Keratinocyte (primary cell): ENCODE data around the gene ZNF33A. TPM values are rescaled to one million over a fixed set of nuclear protein-coding genes. Genes with fewer than 3 reads are reported as not detected.

Experiments
- DNase-seq: peaks from one replicate; pipeline ENCODE4 v3.0.0-alpha.2; 2011; ENCODE audit warnings: low read depth, missing footprints, low spot score
- FAIRE-seq: peaks from 2 replicates; lab custom pipeline; 2011; peaks lifted over from hg19 to GRCh38; lab: Jason Lieb, UNC
- H2AFZ ChIP-seq: 2 replicates; pipeline ENCODE4 v1.6.0; 2012; ENCODE audit warnings: low read length, control low read depth, inconsistent platforms; ENCODE audit not compliant: control insufficient read depth
- H3K27ac ChIP-seq: 2 replicates; pipeline ENCODE4 v1.5.1; 2011; ENCODE audit warnings: low read length; ENCODE audit not compliant: control insufficient read depth, insufficient read depth
- H3K27me3 ChIP-seq: 3 replicates; pipeline ENCODE4 v1.6.0; 2011; ENCODE audit warnings: low read length; ENCODE audit not compliant: control insufficient read depth, insufficient read depth; ENCODE audit errors: extremely low read depth
- H3K36me3 ChIP-seq, 2 experiments: 2 replicates in 1 of 2; 3 replicates in 1 of 2; pipeline ENCODE4 v1.5.1; 2011; ENCODE audit warnings: low read length in 2 of 2, mild to moderate bottlenecking in 1 of 2; ENCODE audit not compliant: control insufficient read depth in 2 of 2, insufficient read depth in 2 of 2; ENCODE audit errors: extremely low read depth in 1 of 2
- H3K4me1 ChIP-seq: 3 replicates; pipeline ENCODE4 v1.5.1; 2011; ENCODE audit warnings: low read length; ENCODE audit not compliant: control insufficient read depth, insufficient read depth; ENCODE audit errors: extremely low read depth
- H3K4me2 ChIP-seq: 3 replicates; pipeline ENCODE4 v1.6.0; 2011; ENCODE audit warnings: low read depth, low read length; ENCODE audit not compliant: control insufficient read depth, insufficient read depth; ENCODE audit errors: extremely low read depth
- H3K4me3 ChIP-seq, 3 experiments: fragments of 200-600 bp in 1 of 3; sonication (generic) in 1 of 3; 2 replicates in 2 of 3; 3 replicates in 1 of 3; pipeline ENCODE4 v1.5.1; 2011 to 2016; ENCODE audit warnings: low read length in 3 of 3, mild to moderate bottlenecking in 3 of 3, control low read depth in 2 of 3, inconsistent platforms in 1 of 3, low read depth in 1 of 3, mixed read lengths in 1 of 3, mixed run types in 1 of 3, moderate library complexity in 1 of 3; ENCODE audit not compliant: control insufficient read depth in 2 of 3, insufficient read depth in 2 of 3; ENCODE audit errors: extremely low read depth in 1 of 3
- H3K79me2 ChIP-seq: 2 replicates; pipeline ENCODE4 v1.6.0; 2012; ENCODE audit warnings: low read length; ENCODE audit not compliant: control insufficient read depth, insufficient read depth
- H3K9ac ChIP-seq: 3 replicates; pipeline ENCODE4 v1.6.0; 2011; ENCODE audit warnings: low read length; ENCODE audit not compliant: control insufficient read depth, insufficient read depth; ENCODE audit errors: extremely low read depth
- H3K9me1 ChIP-seq: 3 replicates; pipeline ENCODE4 v1.6.0; 2011; ENCODE audit warnings: low read length; ENCODE audit not compliant: control insufficient read depth, insufficient read depth; ENCODE audit errors: extremely low read depth
- H3K9me3 ChIP-seq: 2 replicates; pipeline ENCODE4 v1.5.1; 2012; ENCODE audit warnings: low read depth, low read length; ENCODE audit not compliant: control insufficient read depth
- H4K20me1 ChIP-seq: 3 replicates; pipeline ENCODE4 v1.6.0; 2011; ENCODE audit warnings: low read length; ENCODE audit not compliant: control insufficient read depth, insufficient read depth; ENCODE audit errors: extremely low read depth
- EZH2 ChIP-seq: IDR thresholded peaks from one replicate; pipeline ENCODE4 v1.6.1; 2012; ENCODE audit warnings: inconsistent platforms, mild to moderate bottlenecking, low read length, moderate library complexity
- dilution Hi-C: fragments of 300-500 bp; cut with MboI; formaldehyde crosslinking; loops from one replicate; pipeline ENCODE4 v1.7.0; 2020; ENCODE audit warnings: low sequenced_read_pairs; ENCODE audit not compliant: extremely low pct_ligation_motif_present
- polyA plus RNA-seq, 5 experiments: library from polyadenylated mRNA; depleted of rRNA in 3 of 5; stranded (reverse) in 3 of 5; stranded (forward) in 1 of 5; unstranded in 1 of 5; fragments of >200 nt; gene quantifications; 1 replicate in 1 of 5; 2 replicates in 3 of 5; 3 replicates in 1 of 5; pipeline versions ENCODE4 v1.2.1 to v1.2.3, GENCODE V29; 2011 to 2012; ENCODE audit warnings: missing spikeins in 2 of 5, low read depth in 1 of 5, low replicate concordance in 1 of 5
- TF ChIP-seq, protein P1 (sequence below), 3 experiments: IDR thresholded peaks in 1 of 3; conservative IDR thresholded peaks in 1 of 3; optimal IDR thresholded peaks in 1 of 3; 2 replicates in 2 of 3; 3 replicates in 1 of 3; pipeline versions ENCODE3 to v1.5.1; 2011; ENCODE audit warnings: low read length in 3 of 3, mild to moderate bottlenecking in 3 of 3, moderate library complexity in 2 of 3, control low read depth in 1 of 3, inconsistent platforms in 1 of 3; ENCODE audit not compliant: insufficient read depth in 2 of 3; ENCODE audit errors: extremely low read depth in 1 of 3

Gene ZNF33A
- polyA plus RNA-seq, 1 donor (not counting 4 experiments of a cell fraction or from before 2014, with no cell fraction given): 14.3 TPM

DNA sequence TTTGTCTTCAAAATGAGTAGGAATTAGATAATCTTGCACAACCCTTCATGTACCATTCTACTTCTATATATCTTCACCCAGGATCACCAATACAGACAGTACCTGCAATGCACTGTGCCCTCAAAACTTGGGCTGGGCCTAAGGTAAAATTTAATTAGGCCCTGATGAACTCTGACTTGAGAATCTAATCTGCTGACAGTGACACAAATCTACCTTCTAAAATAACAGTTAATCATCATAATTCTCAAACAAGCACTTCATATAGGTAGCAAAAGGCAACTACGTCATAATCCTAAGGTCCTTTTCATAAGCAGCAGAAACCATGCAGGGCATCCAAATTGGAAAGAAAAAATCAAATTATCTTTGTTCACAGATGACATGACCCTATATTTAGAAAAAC, 38.1 kb upstream of the ZNF33A start:
- Histone ChIP-seq H3K4me3 (no peak overlapping the region), H3K79me2 (no peaks in the 10 kb centered on the region), H3K9ac (no peak overlapping the region), H4K20me1 (no peaks in the 10 kb centered on the region), H3K9me3 (no peaks in the 10 kb centered on the region), H3K4me1 (peaks cover 4% of the 10 kb centered on the region), H3K27ac (no peak overlapping the region), H3K27me3 (no peaks in the 10 kb centered on the region), H3K4me2 (no peak overlapping the region), H3K9me1 (no peaks in the 10 kb centered on the region), H2AFZ (no peak overlapping the region), H3K36me3 (no peaks in the 10 kb centered on the region)
- dilution Hi-C loops: no loop called here
- TF ChIP-seq, protein P1, sequence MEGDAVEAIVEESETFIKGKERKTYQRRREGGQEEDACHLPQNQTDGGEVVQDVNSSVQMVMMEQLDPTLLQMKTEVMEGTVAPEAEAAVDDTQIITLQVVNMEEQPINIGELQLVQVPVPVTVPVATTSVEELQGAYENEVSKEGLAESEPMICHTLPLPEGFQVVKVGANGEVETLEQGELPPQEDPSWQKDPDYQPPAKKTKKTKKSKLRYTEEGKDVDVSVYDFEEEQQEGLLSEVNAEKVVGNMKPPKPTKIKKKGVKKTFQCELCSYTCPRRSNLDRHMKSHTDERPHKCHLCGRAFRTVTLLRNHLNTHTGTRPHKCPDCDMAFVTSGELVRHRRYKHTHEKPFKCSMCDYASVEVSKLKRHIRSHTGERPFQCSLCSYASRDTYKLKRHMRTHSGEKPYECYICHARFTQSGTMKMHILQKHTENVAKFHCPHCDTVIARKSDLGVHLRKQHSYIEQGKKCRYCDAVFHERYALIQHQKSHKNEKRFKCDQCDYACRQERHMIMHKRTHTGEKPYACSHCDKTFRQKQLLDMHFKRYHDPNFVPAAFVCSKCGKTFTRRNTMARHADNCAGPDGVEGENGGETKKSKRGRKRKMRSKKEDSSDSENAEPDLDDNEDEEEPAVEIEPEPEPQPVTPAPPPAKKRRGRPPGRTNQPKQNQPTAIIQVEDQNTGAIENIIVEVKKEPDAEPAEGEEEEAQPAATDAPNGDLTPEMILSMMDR (optimal IDR thresholded peaks at IDR 0.05 in 1 of 3, IDR thresholded peaks at IDR 0.05 in 1 of 3, conservative IDR thresholded peaks at IDR 0.05 in 1 of 3; ENCODE audit: extremely low read depth in 1 of 3, insufficient read depth in 2 of 3, low read length in 3 of 3): no peak
- no peak for TF ChIP-seq EZH2
- FAIRE-seq: no peak
- DNase-seq: no peak

DNA sequence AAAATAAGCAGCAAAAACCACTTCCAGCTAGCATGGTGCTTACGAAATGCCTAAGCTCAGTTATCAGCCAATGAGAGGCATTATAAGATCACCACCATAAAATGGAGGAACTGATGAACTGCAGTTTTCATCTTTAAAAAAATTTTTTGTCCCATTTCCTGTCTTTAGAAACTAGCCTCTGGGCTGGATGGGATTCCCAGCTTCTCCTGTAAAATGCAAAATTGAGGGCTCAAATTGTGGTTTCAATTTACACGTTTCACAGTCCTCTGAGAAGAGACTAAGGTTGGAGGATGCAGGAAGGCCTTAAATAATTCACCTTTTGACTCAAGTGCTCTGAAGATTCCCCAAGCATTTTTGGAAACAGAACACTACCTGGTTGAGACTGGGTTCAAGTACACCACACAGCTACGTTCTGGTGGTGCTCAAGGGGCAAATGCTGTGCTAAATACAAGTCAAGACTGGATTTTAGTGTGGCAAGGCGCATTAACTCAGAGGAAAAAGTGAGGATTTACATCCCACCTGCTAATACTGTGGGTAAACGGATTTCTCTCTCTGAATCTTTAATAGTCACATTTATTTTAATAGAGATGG, 35.0 kb upstream of the ZNF33A start:
- H3K27me3 ChIP-seq: no peaks in the 10 kb centered on the region
- no peaks in the 10 kb centered on the region for H3K36me3 ChIP-seq
- H3K9ac ChIP-seq: peak overlapping the region; percentile 88
- dilution Hi-C loops: no loop called here
- peak; percentile 58 for FAIRE-seq
- no peaks in the 10 kb centered on the region for H4K20me1 ChIP-seq
- no peak for DNase-seq
- TF ChIP-seq EZH2: no peak
- TF ChIP-seq, protein P1 (optimal IDR thresholded peaks at IDR 0.05 in 1 of 3, IDR thresholded peaks at IDR 0.05 in 1 of 3, conservative IDR thresholded peaks at IDR 0.05 in 1 of 3; ENCODE audit: extremely low read depth in 1 of 3, insufficient read depth in 2 of 3, low read length in 3 of 3): no peak
- peak overlapping the region; percentile 98 for H3K4me2 ChIP-seq
- H3K9me1 ChIP-seq: no peaks in the 10 kb centered on the region
- H3K4me1 ChIP-seq: peaks cover 4% of the 10 kb centered on the region
- peak overlapping the region; percentile 81 to 85 (median 83) for H3K4me3 ChIP-seq
- H3K27ac ChIP-seq: peak overlapping the region; percentile 70
- no peaks in the 10 kb centered on the region for H3K9me3 ChIP-seq
- H2AFZ ChIP-seq: peak overlapping the region; percentile 86
- H3K79me2 ChIP-seq: no peaks in the 10 kb centered on the region
